ENCODE measurements around the gene PDF. TPM values are rescaled to one million over a fixed set of nuclear protein-coding genes. Genes with fewer than 3 reads are reported as not detected.
A peak's percentile ranks its signal among the peaks of the same experiment; 100 is the strongest.

Gene PDF
- total and polyA plus RNA-seq, 2 of the 13 experiments (the other 11 are each of a cell fraction or from before 2014, with no cell fraction given): 12.4 to 48.8 TPM

DNA sequence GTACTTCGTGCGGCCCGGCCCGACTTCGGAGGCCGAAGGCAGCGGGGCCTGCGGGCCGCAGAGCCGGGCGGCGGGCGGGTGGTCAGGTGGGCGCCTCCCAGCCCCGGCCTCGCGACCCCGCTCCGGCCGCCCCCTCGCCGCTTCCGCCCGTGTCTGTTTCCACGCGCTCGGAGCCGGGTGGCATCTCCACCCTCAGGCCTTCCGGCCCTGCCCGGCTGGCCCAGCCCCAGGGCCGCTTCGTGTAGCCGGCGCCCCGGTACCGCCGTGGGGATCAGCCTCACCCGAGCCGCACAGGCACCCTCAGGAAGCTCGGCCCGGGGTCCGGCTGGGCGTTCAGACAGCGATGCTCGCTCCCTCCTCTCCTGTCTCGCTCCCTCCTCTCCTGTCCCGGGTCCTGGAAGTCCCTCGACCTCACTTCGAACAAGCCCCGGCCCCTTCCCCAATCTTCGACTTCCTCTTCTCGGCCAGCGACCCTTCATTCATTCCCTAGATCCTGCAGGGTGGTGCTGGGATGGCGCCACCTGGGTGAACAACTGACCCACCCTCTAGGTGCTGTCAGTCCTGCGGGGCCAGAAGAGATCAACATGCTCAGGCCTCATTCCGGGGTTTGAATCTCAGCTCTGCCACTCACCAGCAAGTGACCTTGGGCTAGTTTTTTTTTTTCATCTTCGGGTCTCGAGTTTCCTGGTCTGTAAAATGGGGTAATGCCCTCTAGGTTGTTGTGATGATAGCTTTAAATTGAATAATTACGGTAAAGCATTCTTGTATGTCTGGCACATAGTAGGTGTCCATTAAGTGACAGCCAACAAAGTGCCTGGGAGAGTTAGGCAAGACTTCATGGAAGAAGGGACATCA lies 18.6 kb downstream of the PDF start (continued):
- TF ChIP-seq, protein P1, sequence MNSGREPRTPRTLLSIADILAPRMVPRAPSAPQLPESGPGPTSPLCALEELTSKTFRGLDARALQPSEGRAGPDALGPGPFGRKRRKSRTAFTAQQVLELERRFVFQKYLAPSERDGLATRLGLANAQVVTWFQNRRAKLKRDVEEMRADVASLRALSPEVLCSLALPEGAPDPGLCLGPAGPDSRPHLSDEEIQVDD (CRISPR knock-in tag; IDR thresholded peaks at IDR 0.05; ENCODE audit: borderline replicate concordance): peak; percentile 43; the same call in 1 of the 2 replicates
- TF ChIP-seq, protein P2, sequence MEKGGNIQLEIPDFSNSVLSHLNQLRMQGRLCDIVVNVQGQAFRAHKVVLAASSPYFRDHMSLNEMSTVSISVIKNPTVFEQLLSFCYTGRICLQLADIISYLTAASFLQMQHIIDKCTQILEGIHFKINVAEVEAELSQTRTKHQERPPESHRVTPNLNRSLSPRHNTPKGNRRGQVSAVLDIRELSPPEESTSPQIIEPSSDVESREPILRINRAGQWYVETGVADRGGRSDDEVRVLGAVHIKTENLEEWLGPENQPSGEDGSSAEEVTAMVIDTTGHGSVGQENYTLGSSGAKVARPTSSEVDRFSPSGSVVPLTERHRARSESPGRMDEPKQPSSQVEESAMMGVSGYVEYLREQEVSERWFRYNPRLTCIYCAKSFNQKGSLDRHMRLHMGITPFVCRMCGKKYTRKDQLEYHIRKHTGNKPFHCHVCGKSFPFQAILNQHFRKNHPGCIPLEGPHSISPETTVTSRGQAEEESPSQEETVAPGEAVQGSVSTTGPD (CRISPR knock-in tag; IDR thresholded peaks at IDR 0.05): no peak
- TF ChIP-seq, protein P3, sequence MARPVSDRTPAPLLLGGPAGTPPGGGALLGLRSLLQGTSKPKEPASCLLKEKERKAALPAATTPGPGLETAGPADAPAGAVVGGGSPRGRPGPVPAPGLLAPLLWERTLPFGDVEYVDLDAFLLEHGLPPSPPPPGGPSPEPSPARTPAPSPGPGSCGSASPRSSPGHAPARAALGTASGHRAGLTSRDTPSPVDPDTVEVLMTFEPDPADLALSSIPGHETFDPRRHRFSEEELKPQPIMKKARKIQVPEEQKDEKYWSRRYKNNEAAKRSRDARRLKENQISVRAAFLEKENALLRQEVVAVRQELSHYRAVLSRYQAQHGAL (CRISPR knock-in tag; IDR thresholded peaks at IDR 0.05; ENCODE audit: not compliant biosample characterization): peak; percentile 79
- TF ChIP-seq TCF7L2 (IDR thresholded peaks at IDR 0.05; ENCODE audit: low read depth, low read length): no peak
- TF ChIP-seq KLF13 (CRISPR knock-in tag; IDR thresholded peaks at IDR 0.05): no peak
- TF ChIP-seq, protein P4, sequence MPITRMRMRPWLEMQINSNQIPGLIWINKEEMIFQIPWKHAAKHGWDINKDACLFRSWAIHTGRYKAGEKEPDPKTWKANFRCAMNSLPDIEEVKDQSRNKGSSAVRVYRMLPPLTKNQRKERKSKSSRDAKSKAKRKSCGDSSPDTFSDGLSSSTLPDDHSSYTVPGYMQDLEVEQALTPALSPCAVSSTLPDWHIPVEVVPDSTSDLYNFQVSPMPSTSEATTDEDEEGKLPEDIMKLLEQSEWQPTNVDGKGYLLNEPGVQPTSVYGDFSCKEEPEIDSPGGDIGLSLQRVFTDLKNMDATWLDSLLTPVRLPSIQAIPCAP (CRISPR knock-in tag; IDR thresholded peaks at IDR 0.05; ENCODE audit: low read depth): no peak
- 0 out of 2 replicates have a peak, but pooled peaks have one; percentile 7 for TF ChIP-seq ZFYVE20 (CRISPR knock-in tag; IDR thresholded peaks at IDR 0.05; ENCODE audit: borderline replicate concordance, low read depth)
- TF ChIP-seq NCOA1 (CRISPR knock-in tag; IDR thresholded peaks at IDR 0.05): peak; percentile 80; the same call in 1 of the 2 replicates
- TF ChIP-seq SIX1 (CRISPR knock-in tag; IDR thresholded peaks at IDR 0.05; ENCODE audit: borderline replicate concordance): no peak
- no peak; the same call in 1 of the 2 replicates for TF ChIP-seq ZNF501 (CRISPR knock-in tag; IDR thresholded peaks at IDR 0.05)
- TF ChIP-seq DNMT3B (CRISPR knock-in tag; conservative IDR thresholded peaks at IDR 0.05): 0 out of 2 replicates have a peak, but pooled peaks have one; percentile 48
- TF ChIP-seq, protein P5, sequence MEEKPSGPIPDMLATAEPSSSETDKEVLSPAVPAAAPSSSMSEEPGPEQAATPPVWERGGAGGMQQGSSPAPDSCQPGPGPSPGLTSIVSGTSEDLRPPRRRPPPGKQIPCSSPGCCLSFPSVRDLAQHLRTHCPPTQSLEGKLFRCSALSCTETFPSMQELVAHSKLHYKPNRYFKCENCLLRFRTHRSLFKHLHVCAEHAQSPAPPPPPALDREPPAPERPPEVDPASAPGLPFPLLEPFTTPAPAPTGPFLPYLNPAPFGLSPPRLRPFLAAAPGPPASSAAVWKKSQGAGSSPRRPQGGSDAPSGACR (CRISPR knock-in tag; IDR thresholded peaks at IDR 0.05): peak; percentile 78
- TF ChIP-seq NKX3-1 (CRISPR knock-in tag; IDR thresholded peaks at IDR 0.05): peak; percentile 59; the same call in 1 of the 2 replicates
- no peak; the same call in 1 of the 2 replicates for TF ChIP-seq ZNF724P (CRISPR knock-in tag; IDR thresholded peaks at IDR 0.05; ENCODE audit: borderline replicate concordance)
- 0 out of 2 replicates have a peak, but pooled peaks have one; percentile 31 for TF ChIP-seq HNRNPL (IDR thresholded peaks at IDR 0.05; ENCODE audit: low read depth, low read length)
- peak; percentile 68; the same call in 1 of the 2 replicates for TF ChIP-seq ZSCAN29 (CRISPR knock-in tag; conservative IDR thresholded peaks at IDR 0.05)
- TF ChIP-seq, protein P6, sequence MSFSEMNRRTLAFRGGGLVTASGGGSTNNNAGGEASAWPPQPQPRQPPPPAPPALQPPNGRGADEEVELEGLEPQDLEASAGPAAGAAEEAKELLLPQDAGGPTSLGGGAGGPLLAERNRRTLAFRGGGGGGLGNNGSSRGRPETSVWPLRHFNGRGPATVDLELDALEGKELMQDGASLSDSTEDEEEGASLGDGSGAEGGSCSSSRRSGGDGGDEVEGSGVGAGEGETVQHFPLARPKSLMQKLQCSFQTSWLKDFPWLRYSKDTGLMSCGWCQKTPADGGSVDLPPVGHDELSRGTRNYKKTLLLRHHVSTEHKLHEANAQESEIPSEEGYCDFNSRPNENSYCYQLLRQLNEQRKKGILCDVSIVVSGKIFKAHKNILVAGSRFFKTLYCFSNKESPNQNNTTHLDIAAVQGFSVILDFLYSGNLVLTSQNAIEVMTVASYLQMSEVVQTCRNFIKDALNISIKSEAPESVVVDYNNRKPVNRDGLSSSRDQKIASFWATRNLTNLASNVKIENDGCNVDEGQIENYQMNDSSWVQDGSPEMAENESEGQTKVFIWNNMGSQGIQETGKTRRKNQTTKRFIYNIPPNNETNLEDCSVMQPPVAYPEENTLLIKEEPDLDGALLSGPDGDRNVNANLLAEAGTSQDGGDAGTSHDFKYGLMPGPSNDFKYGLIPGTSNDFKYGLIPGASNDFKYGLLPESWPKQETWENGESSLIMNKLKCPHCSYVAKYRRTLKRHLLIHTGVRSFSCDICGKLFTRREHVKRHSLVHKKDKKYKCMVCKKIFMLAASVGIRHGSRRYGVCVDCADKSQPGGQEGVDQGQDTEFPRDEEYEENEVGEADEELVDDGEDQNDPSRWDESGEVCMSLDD (CRISPR knock-in tag; IDR thresholded peaks at IDR 0.05; ENCODE audit: borderline replicate concordance): peak; percentile 72
- TF ChIP-seq, protein P7, sequence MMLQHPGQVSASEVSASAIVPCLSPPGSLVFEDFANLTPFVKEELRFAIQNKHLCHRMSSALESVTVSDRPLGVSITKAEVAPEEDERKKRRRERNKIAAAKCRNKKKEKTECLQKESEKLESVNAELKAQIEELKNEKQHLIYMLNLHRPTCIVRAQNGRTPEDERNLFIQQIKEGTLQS (CRISPR knock-in tag; IDR thresholded peaks at IDR 0.05): no peak
- TF ChIP-seq ZNF709 (CRISPR knock-in tag; IDR thresholded peaks at IDR 0.05): no peak; the same call in 1 of the 2 replicates
- no peak for TF ChIP-seq CAMTA2 (CRISPR knock-in tag; IDR thresholded peaks at IDR 0.05; ENCODE audit: borderline replicate concordance)
